ENCODE results near the gene MYB. TPM values are rescaled to one million over a fixed set of nuclear protein-coding genes. Genes with fewer than 3 reads are reported as not detected.

MYB gene
- 0.45 and 0.50 TPM in 2 replicates for total RNA-seq

DNA sequence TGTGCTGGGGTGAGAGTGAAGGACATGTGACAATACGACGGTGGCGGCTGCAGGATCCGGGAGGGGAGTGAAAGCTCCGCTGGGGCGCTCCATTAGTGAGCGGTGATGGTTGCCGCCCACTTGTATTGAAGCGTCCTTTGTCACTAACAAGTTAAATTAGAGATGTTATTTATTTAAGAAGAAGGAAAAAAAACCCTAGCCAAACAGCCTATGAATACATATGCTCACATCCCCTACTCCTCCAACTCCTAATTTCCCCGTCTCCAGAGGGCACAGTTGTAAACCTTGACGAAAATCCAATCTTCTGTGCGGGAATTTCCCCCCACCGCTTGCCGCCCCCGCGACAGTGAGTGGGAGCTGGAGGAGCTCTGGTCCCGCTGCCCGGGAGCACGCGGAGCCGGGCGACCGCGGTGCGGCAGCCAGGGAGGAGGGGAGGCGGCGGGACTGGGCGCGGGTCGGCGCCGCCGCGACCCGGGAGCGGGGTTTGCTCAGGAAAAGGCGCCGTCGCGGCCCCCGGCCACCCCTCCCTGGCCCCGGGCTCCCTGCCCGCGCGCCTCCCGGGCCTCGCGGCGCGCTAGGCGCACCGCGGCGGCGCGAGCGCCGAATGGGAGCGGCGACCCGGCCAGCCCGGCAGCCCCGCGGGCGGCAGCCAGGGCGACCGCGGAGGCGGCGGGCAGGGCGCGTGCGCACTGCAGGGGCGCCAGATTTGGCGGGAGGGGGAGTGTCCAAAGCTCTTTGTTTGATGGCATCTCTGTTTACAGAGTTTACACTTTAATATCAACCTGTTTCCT is at the start of gene MYB:
Gene MYB, plus strand, starts transcription at position 767 of the 791 bp plus-strand sequence. CDS start 206 bp downstream, outside the sequence.

Other genes starting within 250 kb of the MYB start
- gene ALDH8A1, start 231.2 kb upstream of the MYB start, total RNA-seq: 0.15 and 0.17 TPM in 2 replicates
- 64.2 and 71.2 TPM in 2 replicates for gene HBS1L, start 126.5 kb upstream of the MYB start, total RNA-seq